Stomach smooth muscle (tissue), 2 donors: Measurements from ENCODE around the gene LRRC28.

ENCODE experiments used
- H3K27ac ChIP-seq: one replicate; pipeline ENCODE4 v1.7.0; 2013; ENCODE audit warnings: mild to moderate bottlenecking, low read length, inconsistent platforms
- H3K27me3 ChIP-seq, 2 donors: one replicate each; pipeline ENCODE4 v1.7.0; 2013; ENCODE audit warnings: low read length in 2 of 2; ENCODE audit not compliant: insufficient read depth in 2 of 2, control insufficient read depth in 1 of 2
- H3K36me3 ChIP-seq, 2 donors: one replicate each; pipeline ENCODE4 v1.7.0; 2013; ENCODE audit warnings: low read length in 2 of 2; ENCODE audit not compliant: control insufficient read depth in 2 of 2, insufficient read depth in 2 of 2
- H3K4me1 ChIP-seq: one replicate; pipeline ENCODE4 v1.7.0; 2013; ENCODE audit warnings: low read length; ENCODE audit not compliant: control insufficient read depth, insufficient read depth
- H3K4me3 ChIP-seq, 2 donors: one replicate each; pipeline ENCODE4 v1.7.0; 2013; ENCODE audit warnings: low read length in 2 of 2
- H3K9ac ChIP-seq, 2 donors: one replicate each; pipeline ENCODE4 v1.7.0; 2013; ENCODE audit warnings: low read length in 2 of 2, mild to moderate bottlenecking in 1 of 2
- H3K9me3 ChIP-seq, 2 donors: one replicate each; pipeline ENCODE4 v1.7.0; 2013; ENCODE audit warnings: low read length in 2 of 2; ENCODE audit not compliant: control insufficient read depth in 2 of 2
- donor health status: healthy.
- donor health status: Pancreatic carcinoma.

LRRC28 gene

GRCh38 chr15:99250857-99251841, at the start of gene LRRC28:
Gene LRRC28 (plus strand): TSS chr15:99251481. CDS start chr15:99255958, 4,477 bp downstream.
- peak within 1 kb of the TSS; percentile 94 to 95 for H3K4me3 ChIP-seq
- peaks cover 0 to under 1% of the 10 kb centered on the region in 2 donors for H3K36me3 ChIP-seq
- no peaks in the 10 kb centered on the region for H3K9me3 ChIP-seq
- no peaks in the 10 kb centered on the region for H3K27me3 ChIP-seq
- peaks cover 7% of the 10 kb centered on the region for H3K4me1 ChIP-seq
- H3K9ac ChIP-seq: peak within 1 kb of the TSS; percentile 87 to 96
- peak within 1 kb of the TSS; percentile 95 for H3K27ac ChIP-seq

DNA sequence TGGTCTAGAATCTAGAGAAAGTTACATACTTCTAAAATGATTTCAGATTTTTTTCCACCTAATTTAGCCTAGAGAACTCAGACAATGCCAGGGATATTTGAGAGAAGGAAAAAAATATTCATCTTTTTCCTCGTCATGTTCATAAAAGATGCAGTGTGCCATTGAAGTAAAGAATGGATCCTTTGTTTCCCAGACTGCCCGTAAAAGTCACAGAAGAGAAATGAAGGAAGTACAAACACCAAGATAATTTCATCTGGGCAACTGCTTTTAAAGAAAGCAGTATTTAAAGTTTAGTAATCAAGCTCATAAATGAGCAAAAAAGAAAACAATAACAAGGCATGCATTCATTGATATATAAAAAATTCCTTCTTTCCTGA, 49.1 kb upstream of the LRRC28 start:
- H3K9ac ChIP-seq: no peak overlapping the region
- H3K4me3 ChIP-seq: no peak overlapping the region
- no peak overlapping the region for H3K27ac ChIP-seq

DNA sequence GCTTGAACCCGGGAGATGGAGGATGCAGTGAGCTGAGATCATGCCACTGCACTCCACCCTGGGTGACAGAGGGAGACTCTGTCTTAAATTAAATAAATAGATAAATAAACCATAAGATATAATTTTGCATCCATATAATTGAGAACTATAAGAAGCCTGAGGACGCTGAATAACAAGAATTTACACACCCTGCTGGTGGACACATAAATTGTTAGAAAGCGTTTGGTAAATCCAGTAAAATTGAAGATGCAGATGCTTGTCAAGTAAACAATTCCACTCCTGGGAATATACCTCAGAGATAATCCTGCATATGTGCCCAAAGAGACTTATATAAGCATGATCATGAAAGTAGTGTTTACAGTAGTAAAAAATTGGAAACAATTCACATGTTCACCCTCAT, 43.6 kb upstream of the LRRC28 start:
- Histone ChIP-seq H3K4me1 (no peaks in the 10 kb centered on the region), H3K27ac (no peak overlapping the region), H3K9me3 (no peaks in the 10 kb centered on the region), H3K27me3 (no peaks in the 10 kb centered on the region), H3K4me3 (no peak overlapping the region), H3K9ac (no peak overlapping the region), H3K36me3 (no peaks in the 10 kb centered on the region)

More for the DNA sequence above, 49.1 kb upstream of the LRRC28 start:
- no peaks in the 10 kb centered on the region for H3K9me3 ChIP-seq
- no peaks in the 10 kb centered on the region for H3K27me3 ChIP-seq
- no peaks in the 10 kb centered on the region for H3K4me1 ChIP-seq
- peaks cover 5 to 12% of the 10 kb centered on the region in 2 donors for H3K36me3 ChIP-seq

- no peak overlapping the region for H3K4me3 ChIP-seq
- no peaks in the 10 kb centered on the region for H3K36me3 ChIP-seq
- no peak overlapping the region for H3K27ac ChIP-seq
- H3K27me3 ChIP-seq: no peaks in the 10 kb centered on the region
- H3K4me1 ChIP-seq: no peaks in the 10 kb centered on the region
- no peak overlapping the region for H3K9ac ChIP-seq
- H3K9me3 ChIP-seq: no peaks in the 10 kb centered on the region
These were observed 42.0 kb upstream of the LRRC28 start for GRCh38 chr15:99209326-99209725.

DNA sequence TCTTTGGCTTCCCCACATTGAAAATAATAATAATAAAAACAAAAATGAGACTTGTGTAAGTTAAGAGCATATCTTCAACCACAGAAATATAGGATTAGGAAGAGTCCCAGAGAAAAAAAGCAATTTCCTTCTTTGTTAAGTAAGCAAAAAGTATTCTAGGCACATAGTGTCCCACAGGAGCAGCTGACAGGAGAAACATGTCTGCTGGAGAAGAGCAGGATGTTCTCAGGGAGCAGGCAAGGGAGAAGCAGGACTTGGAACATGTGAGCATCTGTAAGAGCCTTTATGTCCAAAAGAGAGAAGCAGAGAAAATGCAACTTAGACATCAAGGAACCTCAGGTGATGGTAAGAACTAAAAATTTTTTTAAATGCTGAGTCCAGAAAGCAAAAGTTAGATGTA, 40.9 kb upstream of the LRRC28 start:
- peaks cover 0 to 4% of the 10 kb centered on the region in 2 donors for H3K36me3 ChIP-seq
- H3K9ac ChIP-seq: no peak overlapping the region
- no peaks in the 10 kb centered on the region for H3K9me3 ChIP-seq
- no peak overlapping the region for H3K4me3 ChIP-seq
- no peaks in the 10 kb centered on the region for H3K27me3 ChIP-seq
- peak overlapping the region; percentile 88 for H3K27ac ChIP-seq
- no peaks in the 10 kb centered on the region for H3K4me1 ChIP-seq

GRCh38 chr15:99211926-99212325, 39.4 kb upstream of the LRRC28 start:
- no peak overlapping the region for H3K4me3 ChIP-seq
- peak overlapping the region; percentile 88 for H3K27ac ChIP-seq
- H3K4me1 ChIP-seq: no peaks in the 10 kb centered on the region
- no peaks in the 10 kb centered on the region for H3K27me3 ChIP-seq
- no peaks in the 10 kb centered on the region for H3K9me3 ChIP-seq
- peak overlapping the region in 1 of 2 donors; percentile 53 for H3K9ac ChIP-seq
- peaks cover 0 to 9% of the 10 kb centered on the region in 2 donors for H3K36me3 ChIP-seq

- H3K36me3 ChIP-seq: peaks cover 0 to 9% of the 10 kb centered on the region in 2 donors
- H3K4me1 ChIP-seq: no peaks in the 10 kb centered on the region
- H3K4me3 ChIP-seq: no peak overlapping the region
- H3K27me3 ChIP-seq: no peaks in the 10 kb centered on the region
- H3K9me3 ChIP-seq: no peaks in the 10 kb centered on the region
- peak overlapping the region; percentile 88 for H3K27ac ChIP-seq
- H3K9ac ChIP-seq: peak overlapping the region in 1 of 2 donors; percentile 53
These were observed 38.9 kb upstream of the LRRC28 start for GRCh38 chr15:99212406-99212805.

DNA sequence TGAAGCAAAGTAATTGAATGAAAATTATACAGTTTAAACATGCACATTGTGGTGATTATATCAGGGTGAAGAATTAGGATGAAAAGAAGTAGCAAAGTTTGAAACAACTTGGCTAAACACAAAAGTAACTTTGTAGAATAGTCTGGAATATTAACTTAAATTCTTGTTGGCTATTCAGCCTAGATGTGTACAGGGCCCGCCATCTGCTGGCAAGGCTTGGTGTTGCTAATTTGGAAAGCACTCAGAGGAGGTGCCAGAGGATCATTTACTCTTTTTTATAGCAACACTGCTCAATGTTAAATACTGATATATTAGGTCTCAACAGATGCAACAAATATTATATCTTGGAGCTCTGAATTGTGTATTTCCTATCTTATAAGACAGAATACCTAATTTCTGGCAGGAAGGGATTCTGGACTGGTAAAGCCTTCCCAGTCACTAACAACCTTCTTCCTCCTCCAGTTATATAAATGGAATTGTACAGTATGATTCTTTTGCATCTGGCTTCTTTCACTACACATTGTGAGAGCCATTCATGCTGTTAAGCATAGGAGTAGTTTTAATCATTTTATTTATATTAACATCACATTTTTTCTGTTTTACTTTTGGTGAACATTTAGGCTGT, 38.0 kb upstream of the LRRC28 start:
- no peaks in the 10 kb centered on the region for H3K27me3 ChIP-seq
- peak overlapping the region; percentile 88 for H3K27ac ChIP-seq
- H3K4me1 ChIP-seq: no peaks in the 10 kb centered on the region
- H3K9me3 ChIP-seq: no peaks in the 10 kb centered on the region
- H3K9ac ChIP-seq: no peak overlapping the region
- no peak overlapping the region for H3K4me3 ChIP-seq
- peaks cover 8 to 14% of the 10 kb centered on the region in 2 donors for H3K36me3 ChIP-seq

GRCh38 chr15:99224372-99225214, 26.7 kb upstream of the LRRC28 start:
- Histone ChIP-seq H3K9me3 (no peaks in the 10 kb centered on the region), H3K36me3 (peaks cover 20 to 38% of the 10 kb centered on the region in 2 donors), H3K9ac (no peak overlapping the region), H3K4me3 (no peak overlapping the region), H3K27me3 (no peaks in the 10 kb centered on the region), H3K4me1 (no peaks in the 10 kb centered on the region), H3K27ac (no peak overlapping the region)

GRCh38 chr15:99226802-99227201, 24.5 kb upstream of the LRRC28 start:
- H3K4me1 ChIP-seq: no peaks in the 10 kb centered on the region
- no peak overlapping the region for H3K4me3 ChIP-seq
- no peaks in the 10 kb centered on the region for H3K9me3 ChIP-seq
- H3K27ac ChIP-seq: no peak overlapping the region
- H3K36me3 ChIP-seq: peaks cover 13 to 24% of the 10 kb centered on the region in 2 donors
- H3K9ac ChIP-seq: no peak overlapping the region
- no peaks in the 10 kb centered on the region for H3K27me3 ChIP-seq
